Panc1 (cell line): ENCODE results near the gene LTO1. TPM values are rescaled to one million over a fixed set of nuclear protein-coding genes. Genes with fewer than 3 reads are reported as not detected.

Source experiments
- ATAC-seq: fragments of 200-7000 bp; cut with Tn5 transposase; 2 replicates; pipeline ENCODE4 v1.9.1; 2020; ENCODE audit warnings: mild to moderate bottlenecking, moderate library complexity
- BruUV-seq: library from RNA; stranded (reverse); fragments of 400-500 nt; replicated peaks from 2 replicates; lab custom pipeline; 2021; lab: Mats Ljungman, UMichigan
- CTCF ChIA-PET: fragments of 300-600 bp; sonication (Branson Sonifier 250); formaldehyde crosslinking; loops from one replicate; lab custom pipeline; 2022; ENCODE audit warnings: antibody characterized with exemption; lab: Charles Lee
- POLR2A ChIA-PET: fragments of 300-600 bp; sonication (Branson Sonifier 250); formaldehyde crosslinking; loops from one replicate; lab custom pipeline; 2022; ENCODE audit warnings: antibody characterized with exemption; lab: Charles Lee
- DNase-seq: peaks from one replicate; pipeline ENCODE4 v3.0.0-alpha.2; 2010; ENCODE audit warnings: low read depth, low spot score
- H3K27ac ChIP-seq: 2 replicates; pipeline ENCODE4 v1.5.1; 2011; ENCODE audit warnings: mild to moderate bottlenecking, low read length, inconsistent platforms
- H3K27me3 ChIP-seq: fragments of 200-500 bp; sonication (Bioruptor generic); 2 replicates; pipeline ENCODE4 v1.6.0; 2014; ENCODE audit warnings: low read length, inconsistent platforms; ENCODE audit not compliant: control insufficient read depth, insufficient read depth
- H3K36me3 ChIP-seq: fragments of 200-500 bp; sonication (Bioruptor generic); 2 replicates; pipeline ENCODE4 v1.5.1; 2014; ENCODE audit warnings: inconsistent platforms, mild to moderate bottlenecking, low read length, moderate library complexity; ENCODE audit not compliant: control insufficient read depth, insufficient read depth
- H3K4me1 ChIP-seq: 2 replicates; pipeline ENCODE4 v1.5.1; 2011; ENCODE audit warnings: inconsistent platforms, mild to moderate bottlenecking, low read length, moderate library complexity; ENCODE audit not compliant: control insufficient read depth, insufficient read depth
- H3K4me3 ChIP-seq, 2 experiments: 2 replicates each; pipeline ENCODE4 v1.5.1; 2011 to 2012; ENCODE audit warnings: low read depth in 2 of 2, low read length in 2 of 2, mild to moderate bottlenecking in 2 of 2, inconsistent platforms in 1 of 2, moderate library complexity in 1 of 2
- H3K9me3 ChIP-seq: fragments of 200-500 bp; sonication (Bioruptor generic); 2 replicates; pipeline ENCODE4 v1.5.1; 2014; ENCODE audit warnings: low read depth, mild to moderate bottlenecking, inconsistent platforms, low read length, moderate library complexity; ENCODE audit not compliant: control insufficient read depth, insufficient read depth
- POLR2AphosphoS5 ChIP-seq: IDR thresholded peaks from 2 replicates; pipeline ENCODE4 v1.6.1; 2012; ENCODE audit warnings: mild to moderate bottlenecking, low read depth, low read length, moderate library complexity
- SIN3A ChIP-seq: IDR thresholded peaks from 2 replicates; pipeline ENCODE4 v1.6.1; 2012; ENCODE audit warnings: low read depth, mild to moderate bottlenecking, low read length, moderate library complexity, borderline replicate concordance; ENCODE audit not compliant: insufficient read depth
- TCF7L2 ChIP-seq: IDR thresholded peaks from 2 replicates; pipeline ENCODE4 v1.6.1; 2011; ENCODE audit warnings: mild to moderate bottlenecking, low read depth, low read length, inconsistent platforms
- in situ Hi-C: cut with HindIII; loops from 2 replicates; pipeline ENCODE4 v1.10.0; 2016; ENCODE audit warnings: low sequenced_read_pairs, low pct_unique_long_range_greater_than_20kb
- intact Hi-C: fragments of 100-400 bp; cut with micrococcal nuclease; formaldehyde crosslinking; loops from one replicate; pipeline ENCODE4 v1.10.0; 2022; ENCODE audit not compliant: unreplicated experiment
- total RNA-seq: library from RNA; stranded (reverse); gene quantifications from one replicate; pipeline ENCODE4 v1.2.1, GENCODE V29; 2021; ENCODE audit not compliant: unreplicated experiment
- TF ChIP-seq, protein P1 (sequence below), 2 experiments: IDR thresholded peaks; 2 replicates each; pipeline ENCODE4 v1.6.1; 2011 to 2012; ENCODE audit warnings: low read depth in 2 of 2, control low read depth in 1 of 2, low read length in 1 of 2, mild to moderate bottlenecking in 1 of 2, moderate library complexity in 1 of 2; ENCODE audit not compliant: insufficient read depth in 1 of 2
- TF ChIP-seq, protein P2 (sequence below): fragments of 450-650 bp; IDR thresholded peaks from 2 replicates; pipeline ENCODE4 v1.5.1; 2017; ENCODE audit warnings: mild to moderate bottlenecking

The LTO1 gene
- total RNA-seq, 1 experiment from 2014 or later, result 28.7 TPM

DNA sequence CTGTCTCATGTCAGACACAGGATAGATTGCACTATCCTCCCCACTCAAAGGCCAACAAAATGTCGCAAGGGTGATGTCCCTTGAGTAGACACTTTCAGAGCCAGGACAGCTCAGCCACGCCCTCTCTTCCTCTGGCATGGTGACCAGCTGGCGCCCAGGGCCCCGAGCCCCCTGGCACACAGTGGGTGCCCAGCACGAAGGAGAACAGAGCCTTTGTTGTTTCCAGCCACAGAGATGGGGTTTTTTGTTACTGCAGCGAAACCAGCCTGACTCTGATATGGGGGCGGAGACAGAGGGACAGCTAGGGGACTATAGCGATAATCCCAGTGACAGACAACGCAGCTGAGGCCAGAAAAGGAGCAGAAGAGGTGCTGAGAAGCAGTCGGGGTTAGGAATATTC lies 57.5 kb downstream of the LTO1 start:
- ATAC-seq (no peak), DNase-seq (no peak)
- no peaks in the 10 kb centered on the region for H3K36me3 ChIP-seq
- H3K4me1 ChIP-seq, result no peaks in the 10 kb centered on the region
- POLR2A ChIA-PET, result no interaction called here
- CTCF ChIA-PET, result no interaction called here
- no peak overlapping the region for H3K27ac ChIP-seq
- H3K27me3 ChIP-seq, result no peaks in the 10 kb centered on the region
- intact Hi-C loops (no loop called here), in situ Hi-C loops (no loop called here)
- TF ChIP-seq, protein P1, sequence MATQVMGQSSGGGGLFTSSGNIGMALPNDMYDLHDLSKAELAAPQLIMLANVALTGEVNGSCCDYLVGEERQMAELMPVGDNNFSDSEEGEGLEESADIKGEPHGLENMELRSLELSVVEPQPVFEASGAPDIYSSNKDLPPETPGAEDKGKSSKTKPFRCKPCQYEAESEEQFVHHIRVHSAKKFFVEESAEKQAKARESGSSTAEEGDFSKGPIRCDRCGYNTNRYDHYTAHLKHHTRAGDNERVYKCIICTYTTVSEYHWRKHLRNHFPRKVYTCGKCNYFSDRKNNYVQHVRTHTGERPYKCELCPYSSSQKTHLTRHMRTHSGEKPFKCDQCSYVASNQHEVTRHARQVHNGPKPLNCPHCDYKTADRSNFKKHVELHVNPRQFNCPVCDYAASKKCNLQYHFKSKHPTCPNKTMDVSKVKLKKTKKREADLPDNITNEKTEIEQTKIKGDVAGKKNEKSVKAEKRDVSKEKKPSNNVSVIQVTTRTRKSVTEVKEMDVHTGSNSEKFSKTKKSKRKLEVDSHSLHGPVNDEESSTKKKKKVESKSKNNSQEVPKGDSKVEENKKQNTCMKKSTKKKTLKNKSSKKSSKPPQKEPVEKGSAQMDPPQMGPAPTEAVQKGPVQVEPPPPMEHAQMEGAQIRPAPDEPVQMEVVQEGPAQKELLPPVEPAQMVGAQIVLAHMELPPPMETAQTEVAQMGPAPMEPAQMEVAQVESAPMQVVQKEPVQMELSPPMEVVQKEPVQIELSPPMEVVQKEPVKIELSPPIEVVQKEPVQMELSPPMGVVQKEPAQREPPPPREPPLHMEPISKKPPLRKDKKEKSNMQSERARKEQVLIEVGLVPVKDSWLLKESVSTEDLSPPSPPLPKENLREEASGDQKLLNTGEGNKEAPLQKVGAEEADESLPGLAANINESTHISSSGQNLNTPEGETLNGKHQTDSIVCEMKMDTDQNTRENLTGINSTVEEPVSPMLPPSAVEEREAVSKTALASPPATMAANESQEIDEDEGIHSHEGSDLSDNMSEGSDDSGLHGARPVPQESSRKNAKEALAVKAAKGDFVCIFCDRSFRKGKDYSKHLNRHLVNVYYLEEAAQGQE (IDR thresholded peaks at IDR 0.05; ENCODE audit: insufficient read depth in 1 of 2, low read depth in 2 of 2, low read length in 1 of 2), result no peak
- TF ChIP-seq POLR2AphosphoS5 (no peak), TCF7L2 (no peak), SIN3A (no peak)
- TF ChIP-seq, protein P2, sequence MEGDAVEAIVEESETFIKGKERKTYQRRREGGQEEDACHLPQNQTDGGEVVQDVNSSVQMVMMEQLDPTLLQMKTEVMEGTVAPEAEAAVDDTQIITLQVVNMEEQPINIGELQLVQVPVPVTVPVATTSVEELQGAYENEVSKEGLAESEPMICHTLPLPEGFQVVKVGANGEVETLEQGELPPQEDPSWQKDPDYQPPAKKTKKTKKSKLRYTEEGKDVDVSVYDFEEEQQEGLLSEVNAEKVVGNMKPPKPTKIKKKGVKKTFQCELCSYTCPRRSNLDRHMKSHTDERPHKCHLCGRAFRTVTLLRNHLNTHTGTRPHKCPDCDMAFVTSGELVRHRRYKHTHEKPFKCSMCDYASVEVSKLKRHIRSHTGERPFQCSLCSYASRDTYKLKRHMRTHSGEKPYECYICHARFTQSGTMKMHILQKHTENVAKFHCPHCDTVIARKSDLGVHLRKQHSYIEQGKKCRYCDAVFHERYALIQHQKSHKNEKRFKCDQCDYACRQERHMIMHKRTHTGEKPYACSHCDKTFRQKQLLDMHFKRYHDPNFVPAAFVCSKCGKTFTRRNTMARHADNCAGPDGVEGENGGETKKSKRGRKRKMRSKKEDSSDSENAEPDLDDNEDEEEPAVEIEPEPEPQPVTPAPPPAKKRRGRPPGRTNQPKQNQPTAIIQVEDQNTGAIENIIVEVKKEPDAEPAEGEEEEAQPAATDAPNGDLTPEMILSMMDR, result no peak
- H3K9me3 ChIP-seq, result no peaks in the 10 kb centered on the region
- no TSS peak for BruUV-seq
- no peak overlapping the region for H3K4me3 ChIP-seq

DNA sequence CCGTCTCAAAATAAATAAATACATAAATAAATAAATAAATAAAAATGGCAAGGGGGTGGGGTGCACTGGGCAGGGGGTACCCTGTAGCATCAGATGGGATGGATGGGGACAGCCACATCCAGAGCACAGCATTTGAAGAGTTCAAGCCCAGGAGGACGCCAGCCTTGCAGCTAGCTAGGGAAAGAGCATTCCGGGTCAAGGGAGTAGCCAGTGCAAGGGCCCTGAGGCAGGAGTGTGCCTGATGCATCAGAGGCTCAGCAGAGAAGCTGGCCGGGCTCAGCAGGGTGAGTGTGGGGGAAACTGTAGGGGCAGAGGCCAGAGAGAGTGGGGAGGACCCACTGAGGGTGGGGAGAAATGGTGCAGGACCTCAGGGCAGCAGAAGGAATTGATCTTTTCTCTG lies 57.9 kb downstream of the LTO1 start:
- POLR2A ChIA-PET, result no interaction called here
- Histone ChIP-seq H3K36me3 (no peaks in the 10 kb centered on the region), H3K27ac (no peak overlapping the region), H3K4me3 (no peak overlapping the region), H3K27me3 (no peaks in the 10 kb centered on the region), H3K4me1 (no peaks in the 10 kb centered on the region), H3K9me3 (no peaks in the 10 kb centered on the region)
- no TSS peak for BruUV-seq
- no peak for ATAC-seq
- TF ChIP-seq POLR2AphosphoS5 (no peak), SIN3A (no peak), TCF7L2 (no peak)
- TF ChIP-seq, protein P2, result no peak
- TF ChIP-seq, protein P1 (IDR thresholded peaks at IDR 0.05; ENCODE audit: insufficient read depth in 1 of 2, low read depth in 2 of 2, low read length in 1 of 2), result no peak
- DNase-seq, result no peak
- intact Hi-C loops (no loop called here), in situ Hi-C loops (no loop called here)
- CTCF ChIA-PET, result no interaction called here

Other genes starting within 250 kb of the LTO1 start
- gene LINC01488, start 193.7 kb downstream of the LTO1 start, total RNA-seq, result not detected
- 259 TPM for gene CCND1, start 34.2 kb downstream of the LTO1 start, total RNA-seq
- gene FGF19, start 28.7 kb upstream of the LTO1 start, total RNA-seq, result not detected
- gene FGF4, start 100.0 kb upstream of the LTO1 start, total RNA-seq, result not detected
- not detected for gene FGF3, start 144.1 kb upstream of the LTO1 start, total RNA-seq